GM18498 (cell line): ENCODE data around the gene KLF13.

Experiments
- ATAC-seq: cut with Tn5 transposase; IDR thresholded peaks from one replicate; pipeline ENCODE4 v1.9.1; 2021; ENCODE audit warnings: mild to moderate bottlenecking, moderate library complexity; ENCODE audit not compliant: unreplicated experiment

Gene KLF13

DNA sequence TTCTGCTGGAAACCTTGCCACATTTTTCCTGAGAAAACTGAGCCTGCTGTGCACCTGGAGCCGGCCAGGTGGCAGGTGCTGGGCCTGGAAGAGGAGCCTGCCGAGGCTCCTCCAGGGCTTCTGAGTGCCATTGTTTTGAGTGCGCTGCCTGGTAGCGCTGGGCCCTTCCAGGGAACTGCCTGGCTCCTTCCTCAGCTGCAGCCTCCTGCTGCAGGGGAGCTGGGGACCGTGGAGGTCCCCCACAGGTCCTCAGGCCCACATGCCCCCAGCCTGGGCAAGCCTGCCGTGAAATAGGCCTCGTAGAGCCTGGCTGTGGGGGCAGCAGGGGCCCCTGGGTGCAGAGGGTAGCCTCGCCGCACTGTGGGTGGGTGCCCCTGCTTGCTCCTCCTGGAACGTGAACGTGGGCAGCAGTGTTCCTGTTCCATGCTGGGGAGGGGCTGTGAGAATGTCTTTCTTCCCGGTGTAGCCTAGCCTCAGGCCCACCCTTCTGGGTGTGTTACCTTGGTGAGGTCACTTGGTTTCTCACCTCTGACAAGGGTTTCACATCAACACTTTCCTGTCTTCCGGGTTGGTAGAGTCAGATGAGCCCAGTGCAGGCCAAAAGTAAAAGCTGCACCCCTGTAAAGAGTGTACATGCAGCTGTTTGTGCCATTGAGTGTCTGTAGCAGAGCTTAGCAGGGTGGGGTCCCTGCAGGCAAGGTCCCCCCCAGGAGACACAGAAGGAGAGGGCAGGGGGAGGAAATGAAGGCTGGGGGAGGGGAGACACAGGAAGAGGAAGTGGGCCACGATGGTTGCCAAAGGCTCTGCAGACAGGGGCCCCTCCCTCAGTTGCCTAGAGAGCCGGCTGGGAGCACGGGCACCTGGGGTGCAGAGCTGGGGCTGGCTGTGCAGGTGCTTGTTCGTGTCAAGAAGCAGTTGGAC, 34.5 kb downstream of the KLF13 start:
- ATAC-seq = peak; percentile 75

DNA sequence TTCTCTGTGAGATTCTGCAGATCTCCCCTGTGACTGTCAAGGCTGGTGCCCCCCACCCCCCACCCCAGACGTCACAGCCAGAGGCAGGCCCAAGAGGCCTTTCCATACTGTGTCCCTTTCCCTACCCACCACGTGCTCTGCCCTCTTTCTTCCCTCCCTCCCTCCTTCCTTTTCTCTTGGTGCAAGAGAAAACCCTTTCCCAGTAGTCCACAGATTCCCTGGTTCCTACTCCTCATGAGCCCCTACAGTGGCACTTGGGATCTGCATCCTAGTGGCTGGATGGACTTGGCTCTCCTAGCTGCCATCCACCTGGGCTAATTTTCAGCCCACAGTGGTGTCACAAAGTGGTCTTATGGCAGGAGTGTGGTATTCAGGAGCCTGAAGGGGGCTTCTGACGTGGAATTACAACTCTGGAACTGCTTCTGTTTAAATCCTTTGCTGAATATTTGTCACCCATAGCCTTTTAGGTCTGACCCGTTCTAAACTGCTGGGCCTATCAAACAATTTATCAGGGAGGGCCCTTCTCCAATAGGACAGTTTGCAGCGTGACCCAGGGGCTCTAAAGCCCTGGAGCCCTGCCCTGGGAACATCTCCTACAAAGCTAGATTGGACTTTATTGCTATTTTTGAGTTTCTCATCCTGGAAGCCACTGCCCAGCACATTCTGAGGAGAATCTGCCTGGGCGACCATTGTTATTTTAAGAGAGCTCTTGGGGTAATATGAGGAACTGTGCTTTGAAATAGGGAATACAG, 35.3 kb downstream of the KLF13 start:
- ATAC-seq = no peak

- ATAC-seq = no peak
Observed at GRCh38 chr15:31362886-31363285, 36.3 kb downstream of the KLF13 start.

GRCh38 chr15:31364301-31365031, 37.8 kb downstream of the KLF13 start:
- no peak for ATAC-seq

DNA sequence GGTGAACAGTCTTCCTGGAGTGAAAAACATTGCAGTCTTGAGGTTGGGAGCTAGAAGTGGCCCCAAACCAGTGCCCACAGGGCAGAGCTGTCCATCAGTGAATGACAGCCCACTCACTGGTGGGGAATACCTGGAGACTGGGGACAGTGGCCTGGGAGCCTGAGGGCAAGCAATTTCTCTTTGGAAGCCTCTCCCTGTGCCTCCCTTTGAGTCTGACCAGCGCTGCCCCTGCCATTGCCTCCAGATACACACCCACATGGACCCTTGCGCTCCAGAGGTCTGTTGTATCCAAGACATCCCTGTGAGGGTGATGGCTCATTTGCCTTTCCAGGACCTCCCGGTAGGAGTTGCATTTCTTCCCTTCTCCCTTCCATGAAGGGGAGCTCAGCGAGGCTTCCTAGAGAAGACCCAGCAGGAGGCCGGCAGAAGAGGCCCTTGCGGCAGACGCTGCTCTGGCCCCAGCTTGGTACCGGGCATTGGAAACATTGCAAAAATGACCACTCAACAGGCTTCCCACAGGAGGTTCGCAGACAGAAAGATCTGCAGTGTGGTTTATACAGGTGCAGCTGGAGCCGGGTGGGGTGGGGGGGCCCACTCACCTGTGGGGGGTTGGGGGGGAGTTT, 38.5 kb downstream of the KLF13 start:
- no peak for ATAC-seq

- peak; percentile 43 for ATAC-seq
Observed at GRCh38 chr15:31365655-31366127, 39.1 kb downstream of the KLF13 start.

DNA sequence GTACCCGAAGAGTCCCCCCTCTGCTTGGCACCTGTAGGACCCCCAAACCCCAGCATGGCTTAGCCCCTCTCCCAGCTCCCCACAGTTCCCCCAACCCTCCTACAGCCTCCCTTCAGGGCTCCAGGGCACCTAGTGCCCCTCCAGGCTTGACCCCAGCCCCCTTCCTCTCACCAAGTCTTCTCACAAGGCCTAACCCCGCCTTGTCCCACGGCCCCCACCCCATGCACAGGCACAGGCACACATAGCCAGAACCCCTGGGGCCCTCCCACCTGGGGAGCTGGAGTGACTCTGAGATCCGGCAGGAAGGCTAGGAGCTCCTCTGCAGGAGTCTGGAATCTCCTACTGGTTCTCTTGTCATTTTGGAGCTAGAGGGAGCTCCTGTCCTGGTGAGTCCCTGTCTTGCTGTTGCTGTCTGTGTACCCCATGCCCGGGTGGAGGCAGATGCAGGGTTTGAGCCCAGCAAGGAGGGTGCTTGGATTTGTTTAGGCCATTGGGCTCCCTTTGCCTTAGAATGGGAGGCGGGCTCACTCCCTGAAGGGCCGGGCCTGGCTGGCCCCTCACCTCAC, 39.6 kb downstream of the KLF13 start:
- no peak for ATAC-seq

- peak; percentile 4 for ATAC-seq
Observed at GRCh38 chr15:31367021-31367729, 40.5 kb downstream of the KLF13 start.

DNA sequence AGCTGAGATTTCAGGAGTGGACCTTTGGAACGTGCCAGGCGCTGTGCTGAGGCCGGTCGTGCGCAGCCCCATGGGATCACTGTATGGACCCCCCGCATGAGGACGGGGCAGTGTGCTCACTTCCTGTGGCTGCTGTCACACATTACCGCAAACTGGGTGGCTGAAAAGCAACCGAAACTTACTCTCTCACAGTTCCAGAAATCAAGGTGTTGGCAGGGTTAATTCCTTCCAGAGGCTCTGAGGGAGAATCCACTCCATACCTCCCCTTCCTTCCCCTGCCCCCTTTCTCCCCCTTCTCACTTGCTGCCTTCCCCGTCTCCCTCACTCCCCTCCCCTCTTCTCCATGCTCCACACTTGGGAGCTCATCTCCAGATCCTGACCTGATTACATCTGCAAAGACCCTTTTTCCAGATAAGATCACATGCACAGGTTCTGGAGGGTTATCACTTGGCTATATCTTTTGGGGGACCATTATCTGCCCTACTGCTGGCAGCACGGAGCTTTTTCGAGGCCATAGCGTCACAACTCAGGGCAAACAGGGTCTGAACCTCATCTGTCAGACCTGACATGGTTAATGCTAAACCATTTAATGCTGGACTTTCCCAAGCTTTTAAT, 41.2 kb downstream of the KLF13 start:
- peak; percentile 50 for ATAC-seq

GRCh38 chr15:31369727-31370126, 43.1 kb downstream of the KLF13 start:
- ATAC-seq = no peak

- ATAC-seq = no peak
Observed at GRCh38 chr15:31371520-31372240, 45.0 kb downstream of the KLF13 start.

- no peak for ATAC-seq
Observed at GRCh38 chr15:31372635-31373091, 46.0 kb downstream of the KLF13 start.

DNA sequence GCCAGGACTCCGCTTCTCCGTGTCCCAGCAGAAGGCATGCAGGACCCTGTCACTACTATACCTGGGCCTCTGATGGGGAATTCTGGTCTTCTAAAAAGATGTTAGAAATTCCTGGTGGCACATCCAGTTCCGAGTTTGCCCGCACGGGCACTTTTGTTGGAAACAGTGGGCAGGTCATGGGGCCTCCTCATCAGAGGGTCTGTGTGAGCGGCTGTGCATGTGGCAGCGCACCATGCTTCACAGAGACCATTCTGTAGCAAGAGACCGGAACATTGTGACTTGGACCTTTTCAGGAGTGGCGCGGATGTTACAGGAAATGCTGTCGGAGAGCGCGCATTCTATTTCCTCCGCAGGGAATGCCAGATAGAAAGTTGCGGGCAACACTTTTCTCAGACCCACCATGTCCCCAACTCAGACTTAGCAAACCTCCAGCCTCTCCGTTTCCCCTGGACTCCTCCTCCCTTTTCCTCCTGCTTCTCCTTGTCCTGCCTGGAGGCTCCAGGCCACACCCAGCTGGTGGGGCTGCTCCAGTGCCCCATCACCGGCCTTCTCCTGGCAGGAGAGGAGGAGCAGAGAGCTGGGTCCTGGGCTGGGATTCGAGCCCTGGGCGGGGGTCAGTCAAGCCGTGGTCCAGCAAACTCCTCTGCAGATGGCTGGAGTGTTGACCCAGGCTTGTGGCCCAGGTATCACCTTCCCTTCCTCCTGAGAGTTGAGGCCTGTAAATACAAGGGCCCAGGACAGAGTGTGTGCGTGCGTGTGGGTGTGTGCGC, 46.6 kb downstream of the KLF13 start:
- no peak for ATAC-seq

GRCh38 chr15:31373970-31374369, 47.3 kb downstream of the KLF13 start:
- no peak for ATAC-seq

DNA sequence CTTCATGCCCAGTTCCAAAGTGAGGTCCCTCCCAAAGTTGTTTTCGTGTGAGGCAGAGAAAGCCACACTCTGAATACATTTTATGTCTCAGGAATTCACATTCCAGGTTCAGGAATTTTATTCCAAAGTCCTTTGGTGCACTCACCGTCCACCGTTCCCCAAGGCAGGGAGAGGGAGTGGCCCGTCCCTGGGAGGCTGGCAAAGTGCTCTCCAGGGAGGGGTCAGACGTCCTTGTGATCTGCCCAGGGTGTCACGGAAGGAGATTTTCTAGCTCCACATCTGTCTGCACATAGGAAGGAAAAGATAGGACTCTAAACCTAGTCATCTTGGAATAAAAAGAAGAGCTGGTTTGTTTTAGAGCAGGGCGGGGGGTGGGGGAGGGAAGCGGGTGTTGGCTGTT, 47.9 kb downstream of the KLF13 start:
- ATAC-seq = no peak

- ATAC-seq = no peak
Observed at GRCh38 chr15:31374986-31375385, 48.4 kb downstream of the KLF13 start.

GRCh38 chr15:31375772-31376171, 49.1 kb downstream of the KLF13 start:
- ATAC-seq = no peak

- no peak for ATAC-seq
Observed at GRCh38 chr15:31376511-31376910, 49.9 kb downstream of the KLF13 start.
